ENCODE data around the gene BTF3.

BTF3 gene

DNA sequence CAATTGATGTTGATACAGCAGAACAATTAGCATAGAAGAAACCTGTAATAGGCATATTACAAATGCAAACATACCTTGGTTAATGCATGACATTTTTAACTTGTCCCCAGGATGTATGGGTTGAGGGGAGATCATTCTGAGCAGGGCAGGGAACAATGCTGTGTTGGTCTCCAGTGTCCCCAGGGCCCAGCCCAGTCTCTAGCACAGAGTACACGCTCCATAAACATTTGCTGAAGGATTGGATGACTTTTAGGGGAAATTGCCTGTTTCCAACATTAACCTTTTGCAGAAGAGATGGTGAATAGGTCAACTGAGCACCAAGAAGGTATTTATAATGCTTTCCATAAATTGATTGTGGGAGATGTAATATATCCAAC, 47.1 kb downstream of the BTF3 start:
- Histone ChIP-seq H3K9me3 (no peaks in the 10 kb centered on the region), H3K4me3 (ENCODE audit: low read depth in 1 of 2, low read length in 1 of 2) (no peak overlapping the region), H3K27me3 (peaks cover 48% of the 10 kb centered on the region), H3K27ac (no peak overlapping the region), H3K4me1 (ENCODE audit: control insufficient read depth in 1 of 2, insufficient read depth in 1 of 2, low read depth in 1 of 2, low read length in 1 of 2) (no peaks in the 10 kb centered on the region), H3K36me3 (no peaks in the 10 kb centered on the region)
- TF ChIP-seq, protein P1, sequence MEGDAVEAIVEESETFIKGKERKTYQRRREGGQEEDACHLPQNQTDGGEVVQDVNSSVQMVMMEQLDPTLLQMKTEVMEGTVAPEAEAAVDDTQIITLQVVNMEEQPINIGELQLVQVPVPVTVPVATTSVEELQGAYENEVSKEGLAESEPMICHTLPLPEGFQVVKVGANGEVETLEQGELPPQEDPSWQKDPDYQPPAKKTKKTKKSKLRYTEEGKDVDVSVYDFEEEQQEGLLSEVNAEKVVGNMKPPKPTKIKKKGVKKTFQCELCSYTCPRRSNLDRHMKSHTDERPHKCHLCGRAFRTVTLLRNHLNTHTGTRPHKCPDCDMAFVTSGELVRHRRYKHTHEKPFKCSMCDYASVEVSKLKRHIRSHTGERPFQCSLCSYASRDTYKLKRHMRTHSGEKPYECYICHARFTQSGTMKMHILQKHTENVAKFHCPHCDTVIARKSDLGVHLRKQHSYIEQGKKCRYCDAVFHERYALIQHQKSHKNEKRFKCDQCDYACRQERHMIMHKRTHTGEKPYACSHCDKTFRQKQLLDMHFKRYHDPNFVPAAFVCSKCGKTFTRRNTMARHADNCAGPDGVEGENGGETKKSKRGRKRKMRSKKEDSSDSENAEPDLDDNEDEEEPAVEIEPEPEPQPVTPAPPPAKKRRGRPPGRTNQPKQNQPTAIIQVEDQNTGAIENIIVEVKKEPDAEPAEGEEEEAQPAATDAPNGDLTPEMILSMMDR (IDR thresholded peaks at IDR 0.05): no peak

DNA sequence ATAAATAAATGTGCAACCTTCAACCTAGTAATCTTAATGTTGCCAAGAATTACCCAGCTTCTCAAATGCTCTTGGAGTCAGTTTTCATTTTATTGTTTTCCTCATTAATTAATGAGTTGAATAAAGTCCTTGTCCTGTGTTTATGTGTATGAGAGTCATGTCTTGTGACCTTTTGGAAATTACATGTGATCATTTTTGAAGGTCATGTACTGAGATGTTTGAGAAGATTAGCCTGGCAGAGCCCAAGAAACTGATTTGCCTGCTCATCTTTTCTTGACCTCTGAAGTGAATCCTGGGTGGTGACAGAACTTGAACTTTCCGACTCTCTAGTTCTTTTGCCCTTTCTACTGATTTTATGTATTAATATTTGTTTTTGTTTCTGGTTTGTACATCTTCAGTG, 51.8 kb downstream of the BTF3 start:
- no peak overlapping the region for H3K27ac ChIP-seq
- H3K4me1 ChIP-seq (ENCODE audit: control insufficient read depth in 1 of 2, insufficient read depth in 1 of 2, low read depth in 1 of 2, low read length in 1 of 2): no peaks in the 10 kb centered on the region

DNA sequence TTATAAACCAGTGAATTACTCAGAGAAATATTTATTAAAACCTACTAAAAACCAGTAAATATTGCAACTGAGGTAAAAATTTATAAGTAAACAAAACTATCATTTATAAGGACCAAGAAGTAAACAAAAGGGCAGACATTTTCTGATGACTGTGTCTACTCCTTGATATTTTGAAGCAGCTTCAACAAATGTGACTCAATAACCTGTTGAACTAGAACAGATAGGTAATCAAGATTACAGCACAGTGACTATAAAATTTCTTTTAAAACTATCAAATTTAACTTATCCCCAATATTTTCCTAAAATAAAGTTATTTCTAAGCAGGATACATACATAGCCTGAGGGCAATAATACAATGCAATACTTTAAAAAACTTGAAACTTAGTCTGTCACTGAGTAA, 54.4 kb downstream of the BTF3 start:
- TF ChIP-seq, protein P1 (IDR thresholded peaks at IDR 0.05): no peak
- Histone ChIP-seq H3K27me3 (no peaks in the 10 kb centered on the region), H3K4me3 (ENCODE audit: low read depth in 1 of 2, low read length in 1 of 2) (no peak overlapping the region), H3K9me3 (no peaks in the 10 kb centered on the region), H3K36me3 (peaks cover 61% of the 10 kb centered on the region), H3K27ac (no peak overlapping the region), H3K4me1 (ENCODE audit: control insufficient read depth in 1 of 2, insufficient read depth in 1 of 2, low read depth in 1 of 2, low read length in 1 of 2) (no peaks in the 10 kb centered on the region)

More for the DNA sequence above, 51.8 kb downstream of the BTF3 start:
- H3K9me3 ChIP-seq: no peaks in the 10 kb centered on the region
- peaks cover 6% of the 10 kb centered on the region for H3K27me3 ChIP-seq
- no peak overlapping the region for H3K4me3 ChIP-seq (ENCODE audit: low read depth in 1 of 2, low read length in 1 of 2)
- TF ChIP-seq, protein P1 (IDR thresholded peaks at IDR 0.05): no peak
- H3K36me3 ChIP-seq: peaks cover 37% of the 10 kb centered on the region
